Activated T-helper 1 cell treated with anti-CD3 and anti-CD28 coated beads, Interleukin-12 subunit alpha, Interleukin-12 subunit beta, Interleukin-2, Interleukin-4 antibody, amounts not matched to agents 30 ng/mL and 10 ng/mL and 1 ng/mL, durations not matched to agents 14 hours and 24 hours and 36 hours (primary cell): ENCODE data around the gene FAM171A2. TPM values are rescaled to one million over a fixed set of nuclear protein-coding genes. Genes with fewer than 3 reads are reported as not detected.

Experiments used
- DNase-seq: peaks from one replicate; pipeline ENCODE4 v3.0.0; 2021; ENCODE audit warnings: low spot score
- H3K27ac Mint-ChIP-seq: one replicate; pipeline ENCODE4 v1.8.0; 2021; ENCODE audit warnings: mild to moderate bottlenecking, mixed read lengths
- H3K27me3 Mint-ChIP-seq: one replicate; pipeline ENCODE4 v1.8.0; 2022; ENCODE audit warnings: mild to moderate bottlenecking, moderate library complexity, mixed read lengths; ENCODE audit not compliant: insufficient read depth
- H3K36me3 Mint-ChIP-seq: one replicate; pipeline ENCODE4 v1.8.0; 2021; ENCODE audit warnings: low read depth, mixed read lengths
- H3K4me1 Mint-ChIP-seq: one replicate; pipeline ENCODE4 v1.8.0; 2021; ENCODE audit warnings: low read depth, mixed read lengths
- H3K4me3 Mint-ChIP-seq: one replicate; pipeline ENCODE4 v1.8.0; 2021; ENCODE audit warnings: mild to moderate bottlenecking, moderate library complexity, mixed read lengths
- H3K9me3 Mint-ChIP-seq: one replicate; pipeline ENCODE4 v1.8.0; 2021; ENCODE audit warnings: mixed read lengths
- intact Hi-C: fragments of 100-400 bp; cut with micrococcal nuclease; formaldehyde crosslinking; loops from one replicate; pipeline ENCODE4 v1.15.1; 2024
- total RNA-seq: library from RNA; stranded (reverse); gene quantifications from 2 replicates; pipeline ENCODE4 v1.2.3, GENCODE V29; 2022

Gene FAM171A2
- total RNA-seq, 1 donor from 2014 or later = 0.29 TPM

DNA sequence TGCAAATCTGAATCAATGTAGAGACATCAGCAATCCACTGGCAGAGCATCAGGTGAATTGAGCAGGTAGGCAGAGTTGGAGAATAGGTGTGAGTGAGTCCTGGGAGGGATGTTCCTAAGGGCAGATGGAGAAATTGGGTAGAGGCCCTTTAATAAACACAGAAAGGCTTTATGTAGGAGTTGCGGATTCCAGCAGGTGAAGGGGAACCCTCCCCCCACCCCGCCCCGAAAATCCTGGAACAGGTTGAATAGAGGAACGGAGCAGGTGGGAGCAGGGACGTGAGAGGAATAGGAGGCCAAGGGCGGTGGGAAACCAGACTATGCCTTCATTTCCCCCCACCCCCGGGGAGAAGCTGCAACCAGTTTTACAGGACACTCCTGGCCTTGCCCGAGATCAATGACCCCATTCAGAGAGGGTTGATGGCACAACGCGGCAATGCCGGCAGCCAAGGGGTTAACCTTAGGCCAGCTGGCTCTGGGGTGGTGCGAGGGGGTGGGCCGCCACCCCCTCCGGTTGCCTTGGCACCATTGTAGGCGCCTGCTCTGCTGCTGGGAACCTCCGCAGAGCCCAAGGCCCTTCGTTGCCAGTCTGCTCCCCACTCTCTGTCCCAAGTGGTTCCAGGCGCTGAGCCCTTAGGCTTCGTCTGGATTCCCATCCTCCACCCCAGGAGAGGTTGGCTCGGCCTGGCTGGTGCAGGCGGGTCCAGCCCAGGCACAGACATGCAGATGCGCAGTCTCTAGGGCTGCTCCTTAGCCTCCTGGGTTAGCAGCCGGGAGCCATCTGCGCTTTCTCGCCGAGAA, 56.1 kb downstream of the FAM171A2 start:
- peaks cover 31% of the 10 kb centered on the region for H3K27me3 Mint-ChIP-seq
- DNase-seq = no peak
- H3K4me3 Mint-ChIP-seq = peak overlapping the region; percentile 57
- H3K27ac Mint-ChIP-seq = no peak overlapping the region
- H3K4me1 Mint-ChIP-seq = no peaks in the 10 kb centered on the region
- H3K36me3 Mint-ChIP-seq = no peaks in the 10 kb centered on the region
- intact Hi-C loops = loop anchor here (1.0 to 5.0 kb wide), 4 partner anchors 17 to 300 kb away; partner anchors contain the start of genes GRN and SLC25A39
- H3K9me3 Mint-ChIP-seq = no peaks in the 10 kb centered on the region

DNA sequence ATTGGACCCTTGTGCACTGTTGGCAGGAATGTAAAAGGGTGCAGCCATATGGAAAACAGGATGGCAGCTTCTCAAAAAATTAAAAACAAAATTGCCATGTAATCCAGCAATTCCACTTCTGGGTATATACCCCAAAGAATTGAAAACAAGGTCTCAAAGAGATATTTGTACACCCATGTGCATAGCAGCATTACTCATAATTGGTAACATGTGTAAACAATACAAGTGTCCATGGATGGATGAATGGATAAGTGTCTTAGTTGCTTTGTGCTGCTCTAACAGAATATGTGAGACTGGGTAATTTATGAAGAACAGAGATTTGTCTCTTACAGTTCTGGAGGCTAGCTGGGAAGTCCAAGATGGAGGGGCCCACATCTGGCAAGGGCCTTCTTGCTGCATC, 59.0 kb downstream of the FAM171A2 start:
- no peaks in the 10 kb centered on the region for H3K36me3 Mint-ChIP-seq

More for the DNA sequence above, 59.0 kb downstream of the FAM171A2 start:
- no peak overlapping the region for H3K27ac Mint-ChIP-seq
- H3K9me3 Mint-ChIP-seq = no peaks in the 10 kb centered on the region
- peaks cover 29% of the 10 kb centered on the region for H3K27me3 Mint-ChIP-seq
- no peaks in the 10 kb centered on the region for H3K4me1 Mint-ChIP-seq
- DNase-seq = no peak
- no peak overlapping the region for H3K4me3 Mint-ChIP-seq
- intact Hi-C loops = loop anchor here (5.0 kb wide), 1 partner anchor 297 kb away; no protein-coding TSS in a partner anchor

Other genes with a start within 250 kb of the FAM171A2 start
- 20.6 and 22.8 TPM in 2 replicates for gene HDAC5, start 240.2 kb downstream of the FAM171A2 start, total RNA-seq
- gene HROB, start 221.9 kb downstream of the FAM171A2 start, total RNA-seq = 23.0 and 23.1 TPM in 2 replicates
- 0.31 and 0.42 TPM in 2 replicates for gene ASB16, start 193.1 kb downstream of the FAM171A2 start, total RNA-seq
- 17.3 and 18.7 TPM in 2 replicates for gene TMUB2, start 176.9 kb downstream of the FAM171A2 start, total RNA-seq
- gene ATXN7L3, start 164.0 kb downstream of the FAM171A2 start, total RNA-seq = 125 and 126 TPM in 2 replicates
- gene UBTF, start 144.2 kb downstream of the FAM171A2 start, total RNA-seq = 201 and 215 TPM in 2 replicates
- not detected in 2 replicates for gene SLC4A1, start 95.7 kb downstream of the FAM171A2 start, total RNA-seq
- gene RUNDC3A, start 55.3 kb downstream of the FAM171A2 start, total RNA-seq = 0.13 and 0.22 TPM in 2 replicates
- gene SLC25A39, start 39.0 kb downstream of the FAM171A2 start, total RNA-seq = 169 and 180 TPM in 2 replicates
- 32.7 and 42.9 TPM in 2 replicates for gene GRN, start 18.6 kb downstream of the FAM171A2 start, total RNA-seq
- 0.44 and 0.71 TPM in 2 replicates for gene ITGA2B, start 25.8 kb upstream of the FAM171A2 start, total RNA-seq
- gene GPATCH8, start 139.6 kb upstream of the FAM171A2 start, total RNA-seq = 50.4 and 51.1 TPM in 2 replicates
- gene FZD2, start 193.6 kb upstream of the FAM171A2 start, total RNA-seq = not detected in 2 replicates